ENCODE measurements around the gene ULK2.
"Not testable (repeated sequence)": the region's sequence is repeated elsewhere in the genome, so short reads cannot be mapped to it uniquely, and the experiment has no call there.

ULK2 gene

DNA sequence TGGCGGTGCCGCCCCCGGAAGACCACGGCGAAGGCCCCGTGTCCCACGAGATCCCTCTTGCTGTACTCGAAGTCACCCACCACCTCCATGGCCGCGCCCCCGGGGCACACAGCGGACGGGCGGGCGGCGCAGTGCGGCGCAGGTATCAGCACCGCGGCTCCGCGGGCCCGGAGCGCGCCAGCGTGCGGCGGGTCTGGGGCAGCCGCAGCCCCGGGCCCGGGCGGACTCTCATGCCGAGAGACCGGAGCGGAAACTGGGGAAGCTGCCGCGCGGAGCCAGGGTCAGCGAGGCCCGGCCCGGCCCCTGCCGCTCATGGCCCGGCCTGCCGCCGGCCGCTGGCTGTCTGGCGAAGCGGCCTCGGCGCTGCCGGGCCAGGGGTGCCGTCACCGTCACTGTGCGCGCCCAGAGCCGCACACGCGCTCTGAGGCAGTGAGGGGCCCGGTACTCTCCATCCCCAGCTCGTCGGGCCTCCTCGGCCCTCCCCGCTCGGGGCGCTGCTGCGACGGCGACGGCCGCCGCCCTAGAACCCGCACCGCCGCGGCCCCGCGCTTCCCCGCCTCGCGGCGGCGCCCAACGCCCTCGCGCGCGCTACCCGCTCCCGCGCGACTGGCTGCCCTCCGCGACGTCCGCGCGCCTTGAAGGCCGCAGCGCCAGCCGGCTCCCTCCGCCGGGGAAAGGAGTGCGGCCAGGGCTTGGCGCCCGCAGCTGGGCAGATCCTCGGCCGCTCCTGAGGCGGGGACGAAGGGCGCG lies at the start of gene ULK2:
ULK2 (minus strand) TSS at position 608 of the 750 bp plus-strand sequence; CDS start at position 89, 519 bp downstream.
- DNase-seq (ENCODE audit: low read depth, low spot score) = peak; percentile 59

DNA sequence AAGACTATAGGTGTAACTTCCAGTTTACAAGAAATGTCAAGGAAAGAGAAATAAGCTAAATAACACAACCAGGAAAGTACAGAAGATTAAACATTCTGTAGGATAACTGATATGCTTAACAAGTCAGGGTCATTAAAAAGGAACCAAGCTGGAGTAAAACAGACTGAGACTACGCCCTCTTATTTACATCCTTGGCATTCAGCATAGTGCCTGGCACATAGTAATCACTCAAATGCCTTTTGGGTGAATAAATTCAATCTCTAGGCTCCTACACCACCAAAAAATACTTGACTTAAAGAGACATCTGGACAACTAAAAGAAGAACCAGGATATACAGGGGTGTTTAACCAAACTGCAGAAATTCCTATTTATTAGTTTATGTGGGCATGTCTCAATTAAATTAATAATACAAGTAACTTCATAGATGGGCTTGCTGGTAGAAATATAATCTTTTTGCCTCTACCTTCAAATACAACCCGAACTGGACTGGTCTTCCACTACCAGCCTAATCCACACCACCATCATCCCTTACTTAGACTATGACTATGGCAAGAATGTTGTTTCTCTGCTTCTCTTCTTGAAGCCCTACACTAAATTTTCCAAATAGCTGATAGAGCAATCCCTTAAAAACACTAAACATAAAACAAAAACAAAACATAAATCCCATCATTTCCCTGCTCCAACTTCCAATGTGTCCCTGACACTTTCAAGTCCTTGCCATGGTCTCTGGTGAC lies 47.7 kb upstream of the ULK2 start:
- no peak for DNase-seq (ENCODE audit: low read depth, low spot score)

DNA sequence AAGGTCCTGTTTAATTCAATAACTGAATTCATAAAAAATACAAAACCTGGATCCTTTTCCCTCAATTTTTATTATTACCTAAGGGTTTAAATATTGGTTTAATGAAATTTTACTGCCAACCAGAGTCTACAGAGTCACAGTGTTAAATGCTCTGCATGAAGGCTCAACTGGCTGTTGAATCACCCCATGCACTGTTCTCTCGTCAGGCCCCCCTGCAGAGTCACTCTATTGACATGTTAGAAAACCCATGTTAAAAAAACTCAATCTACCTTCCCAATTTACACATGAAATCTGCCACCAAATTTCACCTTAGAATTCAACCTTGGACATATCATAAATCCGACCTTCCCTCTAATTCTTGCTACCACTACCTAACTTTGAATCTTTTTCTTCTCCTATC lies 43.3 kb upstream of the ULK2 start:
- DNase-seq (ENCODE audit: low read depth, low spot score) = no peak

DNA sequence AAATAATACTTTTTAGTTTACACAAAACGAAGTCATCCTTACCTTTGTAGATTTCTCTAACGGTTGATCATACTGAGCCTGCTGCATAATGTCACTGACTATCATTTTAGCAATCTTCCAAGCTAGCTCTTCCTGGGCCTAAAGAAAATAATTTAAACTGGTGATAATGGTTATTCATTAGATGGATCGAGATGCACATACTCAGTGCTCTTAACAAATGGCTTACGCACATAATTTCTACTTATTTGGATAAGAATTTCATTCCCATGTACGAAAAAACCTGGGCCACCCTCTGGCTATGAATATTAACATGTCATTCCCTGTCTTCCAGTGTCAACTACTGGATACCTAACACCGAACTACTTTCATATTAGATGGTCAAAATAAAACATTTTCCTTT lies 41.4 kb upstream of the ULK2 start:
- no peak for DNase-seq (ENCODE audit: low read depth, low spot score)

DNA sequence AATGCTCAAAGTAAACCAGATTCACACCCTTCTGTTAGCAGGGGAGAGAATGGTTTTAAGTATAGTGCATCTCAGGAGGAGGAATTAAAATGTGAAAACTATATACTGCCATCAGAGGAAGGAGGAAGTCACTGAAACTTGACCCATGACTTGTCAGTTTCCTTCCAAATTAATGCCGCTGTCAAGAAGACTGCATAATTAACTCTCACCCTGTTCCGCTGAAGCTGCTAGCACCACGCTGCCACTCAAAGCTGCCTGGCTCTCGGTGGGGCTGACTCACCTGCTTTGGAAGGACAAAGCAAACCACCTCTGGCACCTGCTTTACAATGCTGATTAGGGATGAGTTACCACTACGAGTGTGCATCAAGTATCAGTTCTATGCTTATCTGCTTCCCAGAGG lies 37.8 kb upstream of the ULK2 start:
- DNase-seq (ENCODE audit: low read depth, low spot score) = no peak

DNA sequence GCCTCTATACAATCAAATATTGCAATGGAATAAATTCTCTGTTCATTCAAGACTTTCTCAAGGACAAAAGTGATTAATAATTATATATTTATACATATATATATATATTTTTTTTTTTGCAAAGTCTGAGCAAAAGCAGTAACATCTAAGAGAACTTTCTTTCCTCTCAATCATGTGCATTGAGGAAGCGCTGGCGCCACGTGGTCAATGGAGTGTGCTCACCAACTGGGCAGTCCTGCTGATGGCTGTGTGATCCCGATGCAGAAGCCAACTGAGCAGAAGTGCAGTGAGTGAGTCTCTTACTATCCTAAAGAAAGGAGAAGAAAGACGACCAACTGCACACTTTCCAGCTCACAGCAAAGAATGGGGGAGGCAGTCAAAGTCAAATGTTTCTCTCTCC lies 37.2 kb upstream of the ULK2 start:
- DNase-seq (ENCODE audit: low read depth, low spot score) = no peak

DNA sequence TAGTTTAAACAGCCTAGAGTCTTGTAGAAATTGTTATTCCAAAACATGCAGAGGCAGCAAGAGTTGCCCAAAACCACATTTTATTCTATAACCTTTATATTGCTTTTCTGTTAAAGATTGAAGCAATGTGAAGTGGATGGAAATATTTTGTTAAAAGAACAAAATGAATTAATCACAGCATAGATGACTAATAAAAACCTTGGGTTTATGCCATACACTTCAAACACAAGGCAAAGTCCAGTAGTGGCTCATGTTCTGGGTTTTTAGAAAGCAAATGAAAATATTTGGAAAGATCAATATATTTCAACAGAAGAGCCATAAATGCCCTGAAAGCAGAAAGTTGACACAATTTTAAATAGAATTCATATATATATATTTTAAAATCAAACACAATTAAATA lies 36.7 kb upstream of the ULK2 start:
- DNase-seq (ENCODE audit: low read depth, low spot score) = no peak

DNA sequence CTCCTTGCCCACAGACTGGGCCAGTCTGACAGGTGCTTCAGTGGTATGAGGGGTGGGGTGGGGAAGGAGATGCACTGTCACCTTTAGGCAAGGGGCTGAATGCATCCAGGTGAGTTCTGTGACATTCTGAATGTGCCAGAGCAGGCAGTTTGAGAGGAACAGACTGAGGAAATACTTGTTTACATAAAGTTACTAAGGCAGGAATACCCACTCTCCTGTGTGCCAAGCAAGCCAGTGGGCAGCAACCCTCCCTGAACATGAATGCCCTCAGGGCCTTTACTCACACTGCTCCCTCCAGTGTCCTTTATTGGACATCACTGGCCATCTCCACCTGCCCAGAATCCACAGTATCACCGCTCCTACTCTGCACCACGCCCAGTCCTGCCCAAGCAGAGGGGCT lies 33.1 kb upstream of the ULK2 start:
- no peak for DNase-seq (ENCODE audit: low read depth, low spot score)

DNA sequence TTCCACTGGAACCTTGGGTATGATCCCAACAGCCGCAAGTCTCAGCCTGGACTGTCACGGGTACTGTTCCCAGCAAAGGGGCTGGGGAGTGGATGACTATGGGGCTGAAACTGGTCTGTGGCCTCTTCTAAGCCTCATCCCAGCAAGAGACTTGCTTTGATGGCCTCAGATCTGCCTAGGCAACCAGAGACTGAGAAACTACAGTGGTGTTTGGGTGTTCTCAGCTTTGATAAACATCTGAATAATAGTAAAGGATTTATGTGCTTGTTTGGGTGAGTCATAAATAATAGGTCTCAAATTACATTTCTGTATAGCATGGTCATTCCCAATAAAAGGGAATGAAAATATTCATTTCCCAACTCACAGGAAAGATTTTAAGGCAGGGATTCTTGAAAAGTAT lies 30.2 kb upstream of the ULK2 start:
- DNase-seq (ENCODE audit: low read depth, low spot score) = no peak

DNA sequence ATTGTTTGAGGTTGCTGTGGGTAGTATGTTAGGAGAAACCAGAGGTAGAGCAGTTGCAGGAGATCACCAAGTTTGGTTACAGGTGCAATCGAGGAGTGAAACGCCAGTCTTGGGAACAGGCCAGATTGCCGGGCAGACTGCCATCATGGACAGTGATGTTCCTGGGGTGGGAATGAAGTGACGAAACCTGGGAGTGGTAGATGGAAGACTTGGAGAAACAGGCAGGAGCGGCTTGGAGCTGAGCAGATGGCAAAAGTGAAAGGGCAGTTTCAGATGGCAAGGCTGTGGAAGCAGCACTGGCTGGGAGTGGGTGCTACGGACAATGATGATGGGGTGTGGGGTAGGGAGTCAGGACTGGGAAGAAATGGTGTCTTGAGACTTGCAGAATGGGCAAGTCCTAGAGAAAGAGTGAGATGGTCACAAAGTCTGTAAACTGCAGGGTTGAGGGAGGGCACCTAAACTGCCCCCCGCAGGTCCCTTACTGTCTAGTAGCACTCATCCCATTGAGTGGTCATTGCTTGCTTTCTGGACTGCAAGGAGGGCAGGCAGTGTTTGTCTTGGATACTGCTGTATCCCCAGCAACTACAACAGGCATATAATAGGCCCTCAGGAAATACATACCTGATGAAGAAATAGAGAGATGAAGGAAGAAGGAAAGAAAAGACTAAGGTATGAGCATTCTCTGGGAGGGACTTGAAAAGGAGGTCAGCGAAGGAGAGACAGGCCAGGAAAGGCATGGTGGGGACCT lies 29.5 kb upstream of the ULK2 start:
- DNase-seq (ENCODE audit: low read depth, low spot score) = no peak

DNA sequence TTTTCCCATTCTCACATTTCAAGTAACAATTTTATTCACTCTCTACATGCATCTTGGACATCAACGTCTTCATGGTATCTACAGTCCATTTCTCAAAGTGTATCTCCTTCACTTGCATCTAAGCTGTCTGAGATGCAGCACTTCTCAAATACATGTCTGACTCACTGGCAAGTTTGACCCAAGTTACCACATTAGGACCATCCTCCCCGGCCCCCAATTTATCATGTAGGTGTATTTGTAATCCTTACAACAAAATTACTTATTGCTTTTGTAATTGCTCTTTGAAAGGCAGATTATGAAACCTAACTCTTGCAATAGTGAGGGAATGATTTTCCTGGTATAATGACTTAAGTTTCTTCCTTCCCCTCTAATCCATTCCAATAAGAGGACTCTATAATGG lies 28.9 kb upstream of the ULK2 start:
- no peak for DNase-seq (ENCODE audit: low read depth, low spot score)

DNA sequence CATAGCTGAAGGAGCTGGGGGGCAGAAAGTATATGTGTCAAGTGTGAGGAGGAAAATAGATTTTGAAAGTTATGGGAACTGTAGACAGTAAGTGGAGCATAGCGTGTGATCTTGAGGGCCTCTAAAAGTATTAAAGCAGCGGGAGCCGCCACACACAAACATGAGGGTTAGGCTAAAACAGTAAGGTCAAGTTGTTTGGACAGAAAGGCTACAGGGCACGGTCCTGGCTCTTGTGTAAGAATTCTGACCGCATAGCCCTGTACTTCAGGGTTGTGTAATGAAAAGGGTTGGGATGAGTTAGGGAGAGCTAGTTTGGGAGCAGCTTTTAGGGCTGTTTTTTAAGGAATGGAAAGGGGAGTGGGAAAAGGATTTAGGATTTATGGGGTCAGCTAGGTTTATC lies 22.8 kb upstream of the ULK2 start:
- not testable (repeated sequence) for DNase-seq (ENCODE audit: low read depth, low spot score)

DNA sequence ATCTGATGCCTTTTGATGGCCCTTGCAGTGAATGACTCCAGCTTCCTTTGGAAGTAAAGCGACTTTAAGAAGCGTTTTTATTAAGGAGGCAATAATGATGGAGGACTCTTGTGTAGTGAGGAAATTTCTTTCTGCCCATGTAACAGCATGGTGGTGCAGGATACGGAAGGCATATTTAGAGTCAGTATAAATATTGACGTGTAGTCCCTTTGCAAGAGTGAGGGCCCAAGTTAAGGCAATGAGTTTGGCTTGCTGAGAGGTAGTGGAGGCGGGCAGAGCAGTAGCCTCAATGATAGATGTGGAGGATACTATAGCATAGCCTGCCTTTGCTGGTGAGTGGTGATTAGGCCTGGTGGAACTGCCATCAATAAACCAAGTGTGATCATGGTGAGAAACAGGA lies 22.3 kb upstream of the ULK2 start:
- DNase-seq (ENCODE audit: low read depth, low spot score) = not testable (repeated sequence)

DNA sequence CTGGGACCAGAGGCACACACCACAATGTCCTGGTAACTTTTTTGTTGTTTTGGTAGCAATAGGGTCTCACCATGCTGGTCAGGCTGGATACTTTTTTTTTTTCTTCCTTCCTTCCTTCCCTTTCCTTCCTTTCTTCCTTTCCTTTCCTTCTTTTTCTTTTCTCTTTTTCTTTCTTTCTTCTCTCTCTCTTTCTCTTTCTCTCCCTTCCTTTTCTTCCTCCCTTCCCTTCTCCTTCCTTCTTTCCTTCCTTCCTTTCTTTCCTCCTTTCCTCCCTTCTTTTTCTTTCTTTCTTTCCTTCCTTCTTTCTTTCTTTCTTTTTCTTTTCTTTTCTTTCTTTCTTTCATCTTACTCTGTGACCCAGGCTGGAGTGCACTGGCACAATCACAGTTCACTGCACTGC lies 18.4 kb upstream of the ULK2 start:
- no peak for DNase-seq (ENCODE audit: low read depth, low spot score)

DNA sequence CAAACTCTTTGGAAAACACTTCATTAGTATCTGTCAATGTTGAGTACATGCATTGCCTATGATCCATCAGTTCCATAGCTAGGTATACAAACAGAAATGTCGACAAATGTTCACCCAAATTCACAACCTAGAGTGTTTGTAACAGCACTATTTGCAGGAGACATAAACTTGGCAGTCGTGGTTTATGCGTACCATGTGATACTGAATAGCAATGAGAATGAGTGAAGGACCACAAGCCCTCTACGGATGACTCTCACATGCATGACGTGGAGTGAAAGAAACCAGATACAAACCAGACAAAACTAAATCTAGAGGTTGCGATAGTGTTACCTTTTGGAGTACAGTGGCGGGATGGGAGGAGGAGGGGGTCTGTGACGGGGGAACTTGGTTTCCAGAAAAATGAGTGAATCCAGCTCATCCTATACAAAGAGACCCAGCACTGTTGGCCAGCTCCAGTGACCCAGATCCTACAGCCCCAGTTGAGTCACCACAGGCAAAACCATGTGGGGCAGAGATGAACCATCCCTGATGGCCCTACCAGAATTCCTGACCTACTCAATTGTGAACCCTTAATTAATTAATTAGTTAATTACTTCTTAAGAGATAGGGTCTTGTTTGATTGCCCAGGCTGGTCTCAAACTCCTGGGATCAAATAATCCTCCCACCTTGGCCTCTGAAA lies 15.9 kb upstream of the ULK2 start:
- no peak for DNase-seq (ENCODE audit: low read depth, low spot score)

DNA sequence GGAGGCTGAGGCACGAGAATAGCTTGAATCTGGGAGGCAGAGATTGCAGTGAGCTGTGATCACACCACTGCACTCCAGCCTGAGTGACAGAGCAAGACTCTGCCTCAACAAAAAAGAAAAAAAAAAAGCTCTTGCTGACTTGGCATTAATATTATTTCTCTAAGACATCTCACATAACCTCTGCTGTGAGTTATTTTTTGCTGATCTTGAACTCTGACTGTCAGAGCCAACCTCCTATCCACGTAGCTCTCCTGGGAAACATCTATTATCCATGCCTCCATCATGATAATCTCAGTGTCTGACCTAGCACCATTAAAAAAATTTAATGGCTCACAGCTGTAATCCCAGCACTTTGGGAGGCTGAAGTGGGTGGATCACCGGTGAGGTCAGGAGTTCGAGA lies 12.7 kb upstream of the ULK2 start:
- DNase-seq (ENCODE audit: low read depth, low spot score) = no peak

DNA sequence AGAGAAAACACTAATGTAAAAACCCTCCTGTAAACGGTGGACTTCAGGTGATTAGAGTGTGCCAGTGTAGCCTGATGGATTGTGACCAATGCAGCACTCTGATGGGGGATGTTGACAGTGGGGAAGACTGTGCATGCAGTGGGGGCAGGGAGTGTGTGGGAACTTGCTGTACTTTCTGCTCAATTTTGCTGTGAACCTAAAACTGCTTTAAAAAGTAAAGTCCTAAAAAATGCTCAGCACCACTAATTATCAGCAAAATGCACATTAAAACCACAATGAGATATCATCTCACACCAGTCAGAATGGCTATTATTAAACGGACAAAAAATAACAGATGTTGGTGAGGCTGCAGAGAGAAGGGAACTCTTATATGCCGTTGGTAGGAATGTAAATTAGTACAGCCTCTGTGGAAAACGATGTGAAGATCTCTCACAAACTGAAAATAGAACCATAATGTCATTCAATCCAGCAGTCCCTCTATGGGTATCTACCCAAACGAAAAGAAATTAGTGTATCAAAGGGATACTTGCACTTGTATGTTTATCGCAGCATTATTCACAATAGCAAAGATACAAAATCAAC lies 9.7 kb upstream of the ULK2 start:
- DNase-seq (ENCODE audit: low read depth, low spot score) = no peak

DNA sequence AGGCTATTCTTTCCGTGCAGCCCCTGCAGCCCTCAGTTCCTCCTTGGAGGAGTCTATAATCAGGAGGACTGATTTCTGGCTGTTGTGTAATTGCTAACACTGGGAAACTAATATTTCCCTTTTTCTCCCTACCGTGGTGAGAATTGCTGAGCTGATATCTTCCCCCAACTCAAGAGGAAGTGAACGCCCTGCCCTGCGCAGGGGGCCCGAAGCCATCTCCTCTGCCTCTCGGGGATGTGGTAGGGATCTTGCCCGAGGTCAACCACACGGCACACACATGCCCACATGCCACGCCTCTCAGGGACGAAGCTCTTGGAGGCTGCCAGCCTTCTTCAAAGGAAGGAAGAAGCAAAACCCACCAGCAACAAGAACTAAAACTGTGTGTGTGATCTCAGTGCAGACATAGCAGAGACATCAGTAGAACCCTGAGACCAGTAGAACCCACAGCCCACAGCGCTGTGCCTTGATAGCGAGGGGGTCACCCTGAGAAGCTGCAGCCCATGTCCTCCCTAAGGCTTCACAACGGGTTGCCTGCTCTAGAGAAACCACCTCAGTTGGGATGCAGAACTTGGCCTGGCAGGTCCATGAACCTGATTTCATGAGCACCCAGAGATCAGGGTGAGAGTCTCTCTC lies 8.9 kb upstream of the ULK2 start:
- DNase-seq (ENCODE audit: low read depth, low spot score) = no peak

DNA sequence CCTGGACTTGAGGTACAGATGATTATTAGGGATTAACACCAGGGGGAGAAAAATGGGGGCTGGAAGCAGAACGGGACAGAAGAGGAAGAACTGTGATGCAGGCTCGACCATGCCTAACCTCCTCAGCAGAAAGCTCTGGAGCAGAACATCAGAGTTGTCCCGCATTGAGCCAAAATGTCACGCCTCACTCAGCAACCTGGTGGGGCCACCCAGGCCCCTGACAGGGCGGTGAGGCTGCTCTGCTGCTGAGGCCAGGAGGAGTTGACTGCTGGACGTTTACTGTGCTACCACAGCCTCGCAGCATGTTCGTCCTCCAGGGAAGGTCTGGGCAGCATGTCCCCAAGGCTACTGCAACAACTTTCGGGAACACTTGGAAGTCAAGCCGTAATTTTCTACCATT lies 6.5 kb upstream of the ULK2 start:
- no peak for DNase-seq (ENCODE audit: low read depth, low spot score)

DNA sequence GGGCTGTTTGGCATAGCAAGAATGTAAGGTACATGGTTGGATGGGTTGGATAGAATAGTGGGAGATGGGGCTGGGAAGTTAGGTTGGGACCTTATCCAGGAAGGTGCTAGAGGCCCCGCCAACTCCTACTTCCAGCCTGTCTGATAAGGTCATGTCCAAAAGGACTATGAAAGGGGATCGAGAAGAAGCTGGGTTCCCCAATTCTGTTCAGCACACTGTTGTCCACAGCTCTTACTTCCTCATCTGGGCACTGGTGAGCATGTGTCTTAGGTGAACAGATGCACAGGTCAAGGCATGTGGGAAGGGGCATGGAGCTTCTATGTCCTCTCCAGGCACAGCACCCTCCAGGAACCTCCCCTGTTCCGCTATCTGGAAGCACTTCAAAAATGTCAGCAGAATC lies 5.6 kb upstream of the ULK2 start:
- DNase-seq (ENCODE audit: low read depth, low spot score) = no peak

DNA sequence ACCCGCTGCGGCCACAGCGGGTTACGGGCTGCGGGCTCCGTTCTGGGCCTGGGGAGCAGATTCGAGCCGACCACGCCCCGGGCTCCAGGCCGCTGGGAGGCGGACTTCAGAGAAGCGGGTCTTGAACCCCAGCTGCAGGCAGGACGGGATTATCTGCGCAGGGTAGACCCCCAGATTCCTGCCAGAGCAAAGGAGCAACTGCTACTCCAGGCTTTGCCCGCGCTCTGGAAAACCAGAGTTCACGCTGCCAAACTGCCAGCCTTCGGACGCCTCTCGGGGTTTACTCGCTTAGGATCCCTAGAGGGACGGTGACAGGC lies 301 bp upstream of the ULK2 start:
- no peak for DNase-seq (ENCODE audit: low read depth, low spot score)

DNA sequence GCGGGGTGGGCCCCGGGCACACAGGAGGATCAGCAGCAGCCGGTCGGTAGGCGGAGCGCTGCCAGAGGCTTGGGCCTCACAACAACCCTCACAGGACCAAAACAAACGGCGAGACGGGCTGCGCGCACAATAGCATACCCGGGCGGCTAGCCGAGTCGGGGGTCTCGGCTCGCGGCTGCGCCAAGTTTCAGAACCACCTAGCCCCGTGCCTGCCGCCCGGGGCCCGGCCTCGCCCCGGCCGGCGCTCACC lies 732 bp downstream of the ULK2 start:
- peak; percentile 88 for DNase-seq (ENCODE audit: low read depth, low spot score)
